ENCODE measurements around the gene DIPK2B.

DNA sequence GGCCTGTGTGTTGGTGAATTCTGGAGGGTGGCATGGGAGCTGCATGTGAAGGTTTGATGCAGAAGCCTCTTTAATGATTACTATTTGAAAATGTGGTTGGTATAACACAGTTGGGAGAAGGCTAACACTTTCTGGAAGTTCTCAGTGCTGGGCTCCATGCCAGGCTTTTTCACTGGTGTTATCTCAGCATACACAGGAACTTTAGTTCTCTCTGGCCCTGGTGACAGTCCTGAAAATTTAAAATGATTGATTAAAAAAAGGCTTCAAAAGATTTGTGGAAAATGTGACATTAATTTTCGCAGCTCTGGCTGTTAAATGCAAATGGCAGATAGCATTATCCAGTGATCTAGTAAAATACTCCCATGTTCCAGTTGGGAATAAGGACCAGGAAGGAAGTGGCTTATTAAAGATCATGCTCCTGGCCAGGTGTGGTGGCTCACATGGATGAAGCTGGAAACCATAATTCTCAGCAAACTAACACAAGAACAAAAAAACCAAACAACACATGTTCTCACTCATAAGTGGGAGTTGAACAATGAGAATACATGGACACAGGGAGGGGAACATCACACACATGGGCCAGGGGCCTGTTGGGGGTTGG is 36.6 kb downstream of the DIPK2B start:
- TF ChIP-seq GATA2 (IDR thresholded peaks at IDR 0.05; ENCODE audit: low read depth, low read length) (no peak), GATA3 (IDR thresholded peaks at IDR 0.05; ENCODE audit: low read depth, low read length) (no peak)
